ENCODE data around the gene C4orf50.

C4orf50 gene

DNA sequence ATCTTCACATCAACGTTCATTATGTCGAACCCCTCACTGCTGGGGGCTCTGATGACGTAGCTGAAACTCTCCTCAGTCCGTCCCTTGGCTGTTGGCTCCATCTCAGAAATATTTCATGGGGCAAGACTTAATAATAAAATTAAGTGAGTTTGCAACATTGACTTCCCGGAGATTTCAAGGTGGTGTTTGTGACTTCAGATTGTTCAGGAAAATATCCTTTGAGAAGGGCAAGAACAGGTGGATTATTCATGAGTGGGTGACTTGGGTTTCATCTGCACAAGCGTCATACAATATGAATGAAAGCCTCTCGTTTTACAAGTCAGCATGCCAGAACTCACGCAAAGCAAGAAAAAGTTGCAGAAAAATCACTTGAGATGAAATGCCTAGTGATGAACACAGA lies at the start of gene C4orf50:
Gene C4orf50, minus strand, starts transcription at position 101 of the 400 bp plus-strand sequence.
- DNase-seq (ENCODE audit: low read depth): no peak
- TF ChIP-seq, protein P1, sequence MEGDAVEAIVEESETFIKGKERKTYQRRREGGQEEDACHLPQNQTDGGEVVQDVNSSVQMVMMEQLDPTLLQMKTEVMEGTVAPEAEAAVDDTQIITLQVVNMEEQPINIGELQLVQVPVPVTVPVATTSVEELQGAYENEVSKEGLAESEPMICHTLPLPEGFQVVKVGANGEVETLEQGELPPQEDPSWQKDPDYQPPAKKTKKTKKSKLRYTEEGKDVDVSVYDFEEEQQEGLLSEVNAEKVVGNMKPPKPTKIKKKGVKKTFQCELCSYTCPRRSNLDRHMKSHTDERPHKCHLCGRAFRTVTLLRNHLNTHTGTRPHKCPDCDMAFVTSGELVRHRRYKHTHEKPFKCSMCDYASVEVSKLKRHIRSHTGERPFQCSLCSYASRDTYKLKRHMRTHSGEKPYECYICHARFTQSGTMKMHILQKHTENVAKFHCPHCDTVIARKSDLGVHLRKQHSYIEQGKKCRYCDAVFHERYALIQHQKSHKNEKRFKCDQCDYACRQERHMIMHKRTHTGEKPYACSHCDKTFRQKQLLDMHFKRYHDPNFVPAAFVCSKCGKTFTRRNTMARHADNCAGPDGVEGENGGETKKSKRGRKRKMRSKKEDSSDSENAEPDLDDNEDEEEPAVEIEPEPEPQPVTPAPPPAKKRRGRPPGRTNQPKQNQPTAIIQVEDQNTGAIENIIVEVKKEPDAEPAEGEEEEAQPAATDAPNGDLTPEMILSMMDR (IDR thresholded peaks at IDR 0.05; ENCODE audit: control insufficient read depth, insufficient read depth, low read depth, low read length, missing control alignments): no peak
- H3K4me3 ChIP-seq (ENCODE audit: control insufficient read depth, low read depth, low read length): no peak within 1 kb of the TSS

DNA sequence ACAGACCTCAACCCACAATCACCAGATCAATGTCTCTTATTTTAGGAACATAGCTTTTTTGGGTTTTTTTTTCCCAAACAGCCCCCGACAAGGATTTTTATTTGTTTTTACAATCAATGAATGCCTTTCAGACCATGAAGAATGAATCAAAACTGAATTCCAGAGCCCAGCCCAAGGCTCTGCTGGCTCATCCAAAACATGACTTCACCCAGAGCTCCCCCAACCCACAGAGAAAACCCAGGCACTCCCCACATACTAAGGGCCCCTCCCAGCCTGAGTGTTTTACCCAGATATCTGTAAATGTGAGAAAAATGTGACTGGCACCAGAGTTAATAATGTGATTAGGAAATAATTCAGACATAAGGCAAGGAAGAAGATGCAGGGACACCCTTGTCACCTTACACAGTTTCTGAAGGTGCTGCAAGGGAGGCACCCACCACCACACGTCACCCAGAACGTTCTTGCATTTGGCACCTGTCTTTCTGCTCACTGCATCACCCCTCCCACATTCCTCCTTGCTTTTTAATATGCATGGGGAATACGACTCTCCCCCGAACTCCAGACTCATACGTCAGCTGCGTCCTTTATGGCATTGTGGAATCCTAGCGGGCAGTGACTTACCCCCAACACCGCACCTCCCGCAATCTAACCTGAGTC lies 47.8 kb upstream of the C4orf50 start:
- TF ChIP-seq, protein P1 (IDR thresholded peaks at IDR 0.05; ENCODE audit: control insufficient read depth, insufficient read depth, low read depth, low read length, missing control alignments): no peak
- no peak for DNase-seq (ENCODE audit: low read depth)
- H3K4me3 ChIP-seq (ENCODE audit: control insufficient read depth, low read depth, low read length): no peak overlapping the region

DNA sequence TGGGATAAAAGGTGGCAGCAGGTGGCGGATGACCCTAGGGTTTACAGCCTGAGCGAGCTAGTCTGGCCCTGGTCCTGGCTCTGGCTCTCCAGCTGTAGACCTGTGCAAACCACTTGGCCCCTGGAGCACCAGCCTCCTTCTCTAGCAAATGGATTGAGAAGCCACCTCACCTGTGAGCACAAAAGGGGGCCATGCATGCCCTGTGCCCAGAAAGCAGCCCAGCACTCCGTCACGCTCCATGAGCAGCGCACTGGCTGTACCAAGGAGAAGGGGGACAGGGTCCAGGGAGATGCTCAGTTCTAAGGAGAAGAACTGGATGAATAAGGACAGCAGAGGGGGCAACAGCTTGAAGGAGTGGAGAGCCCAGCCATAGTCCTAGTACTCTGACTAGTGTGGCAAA lies 46.9 kb upstream of the C4orf50 start:
- TF ChIP-seq, protein P1 (IDR thresholded peaks at IDR 0.05; ENCODE audit: control insufficient read depth, insufficient read depth, low read depth, low read length, missing control alignments): no peak
- DNase-seq (ENCODE audit: low read depth): no peak
- H3K4me3 ChIP-seq (ENCODE audit: control insufficient read depth, low read depth, low read length): no peak overlapping the region

DNA sequence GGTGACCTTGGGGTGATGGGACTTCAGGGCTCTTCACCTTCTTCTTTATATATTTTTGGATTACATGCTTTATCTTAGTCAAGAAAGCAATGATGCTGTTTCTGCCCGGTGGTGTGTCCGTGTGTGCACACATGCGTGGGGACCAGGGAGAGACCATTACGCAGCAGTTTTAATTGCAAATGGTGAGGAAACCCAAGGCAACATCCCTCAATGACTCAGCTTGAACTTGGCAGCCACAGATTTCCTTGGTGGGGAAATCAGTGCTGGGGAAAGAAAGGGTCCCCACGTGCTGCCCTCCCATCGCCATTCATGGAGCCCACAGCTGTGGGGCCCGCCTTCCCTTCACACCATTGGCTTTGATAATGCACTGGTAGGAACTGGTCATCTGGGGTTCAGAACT lies 46.2 kb upstream of the C4orf50 start:
- H3K4me3 ChIP-seq (ENCODE audit: control insufficient read depth, low read depth, low read length): no peak overlapping the region
- TF ChIP-seq, protein P1 (IDR thresholded peaks at IDR 0.05; ENCODE audit: control insufficient read depth, insufficient read depth, low read depth, low read length, missing control alignments): no peak
- DNase-seq (ENCODE audit: low read depth): no peak

DNA sequence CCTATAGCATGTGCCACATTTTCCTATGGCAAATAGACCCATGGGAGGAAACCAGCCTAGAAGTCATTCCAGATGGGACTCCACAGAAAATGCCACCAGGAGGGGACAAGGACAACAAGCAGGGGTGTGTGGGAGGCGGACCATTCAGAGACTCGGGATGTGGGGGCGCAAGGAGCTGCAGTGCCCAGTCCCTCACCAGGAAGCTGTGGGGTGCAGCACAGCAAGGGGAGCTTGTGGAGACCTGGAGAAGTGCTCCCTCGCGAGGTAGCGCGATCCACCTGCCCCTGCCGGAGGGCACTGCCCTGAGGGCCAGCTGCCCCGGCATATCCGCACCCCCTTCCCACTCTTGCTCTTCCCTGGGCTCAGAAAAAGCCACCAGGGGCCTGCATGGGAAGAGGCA lies 45.5 kb upstream of the C4orf50 start:
- TF ChIP-seq, protein P1 (IDR thresholded peaks at IDR 0.05; ENCODE audit: control insufficient read depth, insufficient read depth, low read depth, low read length, missing control alignments): no peak
- no peak for DNase-seq (ENCODE audit: low read depth)
- no peak overlapping the region for H3K4me3 ChIP-seq (ENCODE audit: control insufficient read depth, low read depth, low read length)

DNA sequence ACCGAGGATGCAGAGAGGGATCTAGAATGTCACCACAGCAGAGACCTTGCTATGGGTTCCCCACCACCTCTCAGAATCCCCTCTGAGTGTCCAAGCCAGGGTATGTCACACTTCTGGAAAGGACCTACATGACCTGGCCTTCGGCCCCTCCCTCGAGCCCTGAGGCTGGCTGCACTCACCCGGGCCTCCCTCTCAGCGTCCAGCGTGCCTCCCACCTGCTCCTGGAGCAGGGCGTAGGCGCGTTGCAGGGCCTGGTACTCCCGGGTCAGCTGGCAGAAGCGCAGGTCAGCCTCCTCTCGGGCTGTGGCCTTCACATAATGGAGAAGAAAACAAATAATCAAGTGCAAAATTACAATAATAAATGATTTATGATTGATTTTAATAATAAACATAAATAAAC lies 43.9 kb upstream of the C4orf50 start:
- TF ChIP-seq, protein P1 (IDR thresholded peaks at IDR 0.05; ENCODE audit: control insufficient read depth, insufficient read depth, low read depth, low read length, missing control alignments): no peak
- H3K4me3 ChIP-seq (ENCODE audit: control insufficient read depth, low read depth, low read length): no peak overlapping the region
- DNase-seq (ENCODE audit: low read depth): no peak

Measured in AG09309 (cell line).